Liver (tissue), 9 donors: ENCODE results near the gene TRIM3. TPM values are rescaled to one million over a fixed set of nuclear protein-coding genes. Genes with fewer than 3 reads are reported as not detected.

Source experiments
- DNase-seq: peaks from one replicate; pipeline ENCODE4 v3.0.0-alpha.2; 2017; ENCODE audit warnings: low spot score
- H3K27ac ChIP-seq, 2 donors: one replicate each; pipeline ENCODE4 v1.7.0; 2013; ENCODE audit warnings: inconsistent platforms in 2 of 2, low read length in 2 of 2, control low read depth in 1 of 2, low read depth in 1 of 2, mild to moderate bottlenecking in 1 of 2
- H3K27me3 ChIP-seq, 4 donors: one replicate each; pipeline versions ENCODE4 v1.6.1 to v1.7.0; 2013; ENCODE audit warnings: low read length in 3 of 4, inconsistent platforms in 1 of 4, mild to moderate bottlenecking in 1 of 4, moderate library complexity in 1 of 4; ENCODE audit not compliant: control insufficient read depth in 4 of 4, insufficient read depth in 4 of 4
- H3K36me3 ChIP-seq, 4 donors: one replicate each; pipeline versions ENCODE4 v1.6.1 to v1.7.0; 2013; ENCODE audit warnings: low read length in 3 of 4, mild to moderate bottlenecking in 3 of 4, low read depth in 1 of 4, moderate library complexity in 1 of 4; ENCODE audit not compliant: control insufficient read depth in 4 of 4, insufficient read depth in 3 of 4
- H3K4me1 ChIP-seq, 4 donors: one replicate each; pipeline versions ENCODE4 v1.6.1 to v1.7.0; 2013; ENCODE audit warnings: low read length in 3 of 4, mild to moderate bottlenecking in 3 of 4, moderate library complexity in 1 of 4; ENCODE audit not compliant: control insufficient read depth in 4 of 4, insufficient read depth in 4 of 4
- H3K4me3 ChIP-seq, 3 donors: one replicate each; pipeline versions ENCODE4 v1.6.1 to v1.7.0; 2013; ENCODE audit warnings: low read length in 3 of 3, control low read depth in 1 of 3, low read depth in 1 of 3, mild to moderate bottlenecking in 1 of 3
- H3K9ac ChIP-seq, 2 donors: one replicate each; pipeline ENCODE4 v1.7.0; 2013; ENCODE audit warnings: low read length in 2 of 2, mild to moderate bottlenecking in 2 of 2, moderate library complexity in 2 of 2, control low read depth in 1 of 2, low read depth in 1 of 2
- H3K9me3 ChIP-seq, 4 donors: one replicate each; pipeline versions ENCODE4 v1.6.1 to v1.7.0; 2013; ENCODE audit warnings: low read length in 3 of 4; ENCODE audit not compliant: control insufficient read depth in 4 of 4
- EGR1 ChIP-seq, 2 donors: IDR thresholded peaks; 2 replicates each; pipeline ENCODE4 v1.6.1; 2016 to 2018; ENCODE audit warnings: antibody characterized with exemption in 2 of 2, low read depth in 2 of 2
- FOXA1 ChIP-seq: IDR thresholded peaks from 2 replicates; pipeline ENCODE4 v1.6.1; 2016; ENCODE audit warnings: antibody characterized with exemption
- FOXA2 ChIP-seq: IDR thresholded peaks from 2 replicates; pipeline ENCODE4 v1.6.1; 2016; ENCODE audit warnings: antibody characterized with exemption
- GABPA ChIP-seq, 2 donors: IDR thresholded peaks in 1 of 2; conservative IDR thresholded peaks in 1 of 2; 2 replicates each; pipeline ENCODE4 v1.6.1; 2016; ENCODE audit warnings: antibody characterized with exemption in 2 of 2, mild to moderate bottlenecking in 1 of 2, moderate library complexity in 1 of 2
- HNF4A ChIP-seq, 2 donors: conservative IDR thresholded peaks; 2 replicates each; pipeline ENCODE4 v1.6.1; 2016; ENCODE audit warnings: antibody characterized with exemption in 2 of 2, mild to moderate bottlenecking in 2 of 2
- HNF4G ChIP-seq: IDR thresholded peaks from 2 replicates; pipeline ENCODE4 v1.6.1; 2016; ENCODE audit warnings: antibody characterized with exemption
- JUND ChIP-seq, 2 donors: IDR thresholded peaks; 2 replicates each; pipeline ENCODE4 v1.6.1; 2016; ENCODE audit warnings: antibody characterized with exemption in 2 of 2
- RAD21 ChIP-seq, 2 donors: IDR thresholded peaks; 2 replicates each; pipeline ENCODE4 v1.6.1; 2016; ENCODE audit warnings: antibody characterized with exemption in 2 of 2, mild to moderate bottlenecking in 2 of 2
- RXRA ChIP-seq, 2 donors: IDR thresholded peaks; 2 replicates each; pipeline ENCODE4 v1.6.1; 2017 to 2018; ENCODE audit warnings: antibody characterized with exemption in 2 of 2, mild to moderate bottlenecking in 1 of 2
- SP1 ChIP-seq: IDR thresholded peaks from 2 replicates; pipeline ENCODE4 v1.6.1; 2018; ENCODE audit warnings: antibody characterized with exemption, mild to moderate bottlenecking
- TAF1 ChIP-seq: conservative IDR thresholded peaks from 2 replicates; pipeline ENCODE4 v1.6.1; 2016; ENCODE audit warnings: antibody characterized with exemption, mild to moderate bottlenecking
- YY1 ChIP-seq: IDR thresholded peaks from 2 replicates; pipeline ENCODE4 v1.6.1; 2016; ENCODE audit warnings: antibody characterized with exemption, mild to moderate bottlenecking
- WGBS: extraction: QIAGEN DNeasy Blood & Tissue Kit; methylation state at CpG from one replicate; pipeline ENCODE4 v1.1.7; 2013; 5-methylcytosine and 5-hydroxymethylcytosine counted together
- polyA plus RNA-seq, 2 donors: library from polyadenylated mRNA; stranded (reverse) in 1 of 2; unstranded in 1 of 2; fragments of 200-250 nt in 1 of 2; fragments of >200 nt in 1 of 2; fragmentation: Nextera tagmentation in 1 of 2; extraction: Ambion mirVana in 1 of 2; gene quantifications; one replicate each; pipeline versions ENCODE4 v1.2.1 to v1.2.3, GENCODE V29; 2013 to 2015
- total RNA-seq, 2 donors: library from RNA; depleted of rRNA; stranded (reverse); fragments of >200 nt; gene quantifications; one replicate each; pipeline ENCODE4 v1.2.3, GENCODE V29; 2014
- TF ChIP-seq, protein P1 (sequence below): IDR thresholded peaks from 2 replicates; pipeline ENCODE4 v1.6.1; 2016; ENCODE audit warnings: antibody characterized with exemption
- TF ChIP-seq, protein P2 (sequence below): IDR thresholded peaks from 2 replicates; pipeline ENCODE4 v1.6.1; 2016; ENCODE audit warnings: antibody characterized with exemption
- TF ChIP-seq, protein P3 (sequence below): IDR thresholded peaks from 2 replicates; pipeline ENCODE4 v1.6.1; 2016; ENCODE audit warnings: antibody characterized with exemption
- TF ChIP-seq, protein P4 (sequence below): fragments of 150-350 bp; IDR thresholded peaks from 2 replicates; pipeline ENCODE4 v1.5.1; 2017; ENCODE audit warnings: improper control_type of control experiment, low read depth, low read length; ENCODE audit not compliant: missing input control
- donor health status: healthy.
- donor health status: healthy.
- donor health status: healthy.
- donor health status: healthy.
- donor health status: healthy.

TRIM3 gene
- total and polyA plus RNA-seq, 4 donors: 5.2 to 12.7 (median 9.1) TPM

GRCh38 chr11:6402061-6402470, 71.7 kb downstream of the TRIM3 start:
- DNase-seq: no peak
- H3K4me1 ChIP-seq: peaks cover 0 to 4% (median 0%) of the 10 kb centered on the region in 4 donors
- 88% methylated on average over 12 of the region's 12 CpGs for WGBS
- no peak overlapping the region for H3K27ac ChIP-seq
- H3K4me3 ChIP-seq: no peak overlapping the region
- no peaks in the 10 kb centered on the region for H3K27me3 ChIP-seq
- no peaks in the 10 kb centered on the region for H3K36me3 ChIP-seq
- no peak overlapping the region for H3K9ac ChIP-seq
- H3K9me3 ChIP-seq: no peaks in the 10 kb centered on the region
- TF ChIP-seq EGR1 (IDR thresholded peaks at IDR 0.05; ENCODE audit: low read depth in 2 of 2): no peak
- TF ChIP-seq, protein P1, sequence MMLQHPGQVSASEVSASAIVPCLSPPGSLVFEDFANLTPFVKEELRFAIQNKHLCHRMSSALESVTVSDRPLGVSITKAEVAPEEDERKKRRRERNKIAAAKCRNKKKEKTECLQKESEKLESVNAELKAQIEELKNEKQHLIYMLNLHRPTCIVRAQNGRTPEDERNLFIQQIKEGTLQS: no peak
- TF ChIP-seq YY1: no peak

GRCh38 chr11:6401464-6401863, 72.3 kb downstream of the TRIM3 start:
- no peak overlapping the region for H3K9ac ChIP-seq
- TF ChIP-seq, protein P2, sequence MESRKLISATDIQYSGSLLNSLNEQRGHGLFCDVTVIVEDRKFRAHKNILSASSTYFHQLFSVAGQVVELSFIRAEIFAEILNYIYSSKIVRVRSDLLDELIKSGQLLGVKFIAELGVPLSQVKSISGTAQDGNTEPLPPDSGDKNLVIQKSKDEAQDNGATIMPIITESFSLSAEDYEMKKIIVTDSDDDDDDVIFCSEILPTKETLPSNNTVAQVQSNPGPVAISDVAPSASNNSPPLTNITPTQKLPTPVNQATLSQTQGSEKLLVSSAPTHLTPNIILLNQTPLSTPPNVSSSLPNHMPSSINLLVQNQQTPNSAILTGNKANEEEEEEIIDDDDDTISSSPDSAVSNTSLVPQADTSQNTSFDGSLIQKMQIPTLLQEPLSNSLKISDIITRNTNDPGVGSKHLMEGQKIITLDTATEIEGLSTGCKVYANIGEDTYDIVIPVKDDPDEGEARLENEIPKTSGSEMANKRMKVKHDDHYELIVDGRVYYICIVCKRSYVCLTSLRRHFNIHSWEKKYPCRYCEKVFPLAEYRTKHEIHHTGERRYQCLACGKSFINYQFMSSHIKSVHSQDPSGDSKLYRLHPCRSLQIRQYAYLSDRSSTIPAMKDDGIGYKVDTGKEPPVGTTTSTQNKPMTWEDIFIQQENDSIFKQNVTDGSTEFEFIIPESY: no peak
- TF ChIP-seq, protein P3, sequence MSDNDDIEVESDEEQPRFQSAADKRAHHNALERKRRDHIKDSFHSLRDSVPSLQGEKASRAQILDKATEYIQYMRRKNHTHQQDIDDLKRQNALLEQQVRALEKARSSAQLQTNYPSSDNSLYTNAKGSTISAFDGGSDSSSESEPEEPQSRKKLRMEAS: no peak
- TF ChIP-seq TAF1 (no peak), JUND (IDR thresholded peaks at IDR 0.05) (no peak), FOXA1 (no peak), EGR1 (IDR thresholded peaks at IDR 0.05; ENCODE audit: low read depth in 2 of 2) (no peak), RAD21 (IDR thresholded peaks at IDR 0.05) (no peak), HNF4A (conservative IDR thresholded peaks at IDR 0.05) (no peak), RXRA (IDR thresholded peaks at IDR 0.05) (no peak), HNF4G (no peak), FOXA2 (no peak), SP1 (no peak), GABPA (IDR thresholded peaks at IDR 0.05 in 1 of 2, conservative IDR thresholded peaks at IDR 0.05 in 1 of 2) (no peak)
- TF ChIP-seq, protein P4, sequence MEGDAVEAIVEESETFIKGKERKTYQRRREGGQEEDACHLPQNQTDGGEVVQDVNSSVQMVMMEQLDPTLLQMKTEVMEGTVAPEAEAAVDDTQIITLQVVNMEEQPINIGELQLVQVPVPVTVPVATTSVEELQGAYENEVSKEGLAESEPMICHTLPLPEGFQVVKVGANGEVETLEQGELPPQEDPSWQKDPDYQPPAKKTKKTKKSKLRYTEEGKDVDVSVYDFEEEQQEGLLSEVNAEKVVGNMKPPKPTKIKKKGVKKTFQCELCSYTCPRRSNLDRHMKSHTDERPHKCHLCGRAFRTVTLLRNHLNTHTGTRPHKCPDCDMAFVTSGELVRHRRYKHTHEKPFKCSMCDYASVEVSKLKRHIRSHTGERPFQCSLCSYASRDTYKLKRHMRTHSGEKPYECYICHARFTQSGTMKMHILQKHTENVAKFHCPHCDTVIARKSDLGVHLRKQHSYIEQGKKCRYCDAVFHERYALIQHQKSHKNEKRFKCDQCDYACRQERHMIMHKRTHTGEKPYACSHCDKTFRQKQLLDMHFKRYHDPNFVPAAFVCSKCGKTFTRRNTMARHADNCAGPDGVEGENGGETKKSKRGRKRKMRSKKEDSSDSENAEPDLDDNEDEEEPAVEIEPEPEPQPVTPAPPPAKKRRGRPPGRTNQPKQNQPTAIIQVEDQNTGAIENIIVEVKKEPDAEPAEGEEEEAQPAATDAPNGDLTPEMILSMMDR: no peak
- no peaks in the 10 kb centered on the region for H3K27me3 ChIP-seq
- H3K4me3 ChIP-seq: no peak overlapping the region
- peaks cover 0 to 1% (median 0%) of the 10 kb centered on the region in 4 donors for H3K4me1 ChIP-seq
- H3K9me3 ChIP-seq: no peaks in the 10 kb centered on the region
- DNase-seq: no peak
- WGBS: 97% methylated on average over 7 of the region's 7 CpGs
- H3K36me3 ChIP-seq: no peaks in the 10 kb centered on the region
- H3K27ac ChIP-seq: no peak overlapping the region
